BE2C (cell line): ENCODE measurements around the gene CCL16.
"Not testable (repeated sequence)": the region's sequence is repeated elsewhere in the genome, so short reads cannot be mapped to it uniquely, and the experiment has no call there.

Experiments used
- DNase-seq: peaks from one replicate; pipeline ENCODE4 v3.0.0-alpha.2; 2020
- H3K27me3 ChIP-seq: fragments of 250-450 bp; sonication (Bioruptor Pico); 2 replicates; pipeline ENCODE4 v1.5.1; 2020; ENCODE audit warnings: mild to moderate bottlenecking
- H3K36me3 ChIP-seq: fragments of 250-450 bp; sonication (Bioruptor Pico); 2 replicates; pipeline ENCODE4 v1.5.1; 2020; ENCODE audit warnings: mild to moderate bottlenecking
- H3K4me1 ChIP-seq: fragments of 250-450 bp; sonication (Bioruptor Pico); 2 replicates; pipeline ENCODE4 v1.5.1; 2020
- H3K4me3 ChIP-seq: 2 replicates; pipeline ENCODE4 v1.5.1; 2011; ENCODE audit warnings: low read depth, low read length
- H3K9me3 ChIP-seq: fragments of 250-450 bp; sonication (Bioruptor Pico); 2 replicates; pipeline ENCODE4 v1.5.1; 2020
- TF ChIP-seq, protein P1 (sequence below): IDR thresholded peaks from 2 replicates; pipeline ENCODE4 v1.5.1; 2012; ENCODE audit warnings: mild to moderate bottlenecking, low read depth, low read length

The CCL16 gene

DNA sequence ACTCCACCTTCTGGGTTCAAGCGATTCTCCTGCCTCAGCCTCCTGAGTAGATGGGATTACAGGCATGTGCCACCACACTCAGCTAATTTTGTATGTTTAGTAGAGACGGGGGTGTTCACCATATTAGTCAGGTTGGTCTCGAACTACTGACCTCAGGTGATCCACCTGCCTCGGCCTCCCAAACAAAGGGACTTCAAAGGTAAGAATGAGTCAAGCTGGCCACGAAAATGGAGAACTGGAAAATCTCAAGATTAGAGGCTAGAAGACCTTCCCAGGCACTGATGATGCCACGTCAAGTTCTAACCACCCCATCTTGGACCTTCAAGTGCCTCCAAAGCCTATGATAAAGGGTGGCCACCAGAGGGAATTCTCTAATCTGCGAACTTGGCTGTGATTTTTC is 21.3 kb upstream of the CCL16 start:
- Histone ChIP-seq H3K9me3 (no peaks in the 10 kb centered on the region), H3K36me3 (no peaks in the 10 kb centered on the region), H3K4me3 (no peak overlapping the region), H3K4me1 (no peaks in the 10 kb centered on the region), H3K27me3 (peaks cover 14% of the 10 kb centered on the region)
- no peak for DNase-seq
- TF ChIP-seq, protein P1, sequence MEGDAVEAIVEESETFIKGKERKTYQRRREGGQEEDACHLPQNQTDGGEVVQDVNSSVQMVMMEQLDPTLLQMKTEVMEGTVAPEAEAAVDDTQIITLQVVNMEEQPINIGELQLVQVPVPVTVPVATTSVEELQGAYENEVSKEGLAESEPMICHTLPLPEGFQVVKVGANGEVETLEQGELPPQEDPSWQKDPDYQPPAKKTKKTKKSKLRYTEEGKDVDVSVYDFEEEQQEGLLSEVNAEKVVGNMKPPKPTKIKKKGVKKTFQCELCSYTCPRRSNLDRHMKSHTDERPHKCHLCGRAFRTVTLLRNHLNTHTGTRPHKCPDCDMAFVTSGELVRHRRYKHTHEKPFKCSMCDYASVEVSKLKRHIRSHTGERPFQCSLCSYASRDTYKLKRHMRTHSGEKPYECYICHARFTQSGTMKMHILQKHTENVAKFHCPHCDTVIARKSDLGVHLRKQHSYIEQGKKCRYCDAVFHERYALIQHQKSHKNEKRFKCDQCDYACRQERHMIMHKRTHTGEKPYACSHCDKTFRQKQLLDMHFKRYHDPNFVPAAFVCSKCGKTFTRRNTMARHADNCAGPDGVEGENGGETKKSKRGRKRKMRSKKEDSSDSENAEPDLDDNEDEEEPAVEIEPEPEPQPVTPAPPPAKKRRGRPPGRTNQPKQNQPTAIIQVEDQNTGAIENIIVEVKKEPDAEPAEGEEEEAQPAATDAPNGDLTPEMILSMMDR, result no peak

DNA sequence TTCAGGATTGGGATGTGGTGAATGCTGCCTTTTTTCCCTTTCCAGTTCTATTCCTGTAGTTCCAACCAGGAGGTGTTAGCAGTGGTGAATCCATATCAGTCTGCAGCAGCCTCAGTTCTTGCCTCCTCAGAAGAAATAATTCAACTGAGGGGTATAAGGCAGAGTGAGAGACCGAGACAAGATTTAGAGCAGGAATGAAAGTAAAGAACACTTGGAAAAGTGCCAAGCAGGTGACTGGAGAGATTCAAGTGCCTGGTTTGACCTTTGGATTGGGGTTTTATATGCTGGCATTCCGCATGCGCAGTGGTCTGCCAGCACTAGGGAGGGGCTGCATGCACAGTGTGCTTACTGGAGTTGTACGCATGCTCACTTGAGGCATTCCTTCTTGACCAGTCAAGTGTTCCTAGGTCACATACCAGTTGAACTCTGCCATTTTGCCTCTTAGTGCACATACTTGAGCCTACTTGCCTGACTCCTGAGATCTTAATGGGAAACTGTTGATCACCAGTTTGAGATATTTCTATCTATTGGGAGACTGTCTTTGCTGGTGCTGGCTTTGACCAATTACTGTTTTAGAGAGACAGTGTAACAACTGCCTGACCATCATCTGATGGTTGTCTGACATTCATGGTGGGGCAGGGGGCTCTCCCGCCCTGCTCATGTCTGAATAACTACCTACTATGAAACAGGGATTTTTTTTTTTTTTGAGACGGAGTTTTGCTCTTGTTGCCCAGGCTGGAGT is 20.7 kb upstream of the CCL16 start:
- no peaks in the 10 kb centered on the region for H3K4me1 ChIP-seq

DNA sequence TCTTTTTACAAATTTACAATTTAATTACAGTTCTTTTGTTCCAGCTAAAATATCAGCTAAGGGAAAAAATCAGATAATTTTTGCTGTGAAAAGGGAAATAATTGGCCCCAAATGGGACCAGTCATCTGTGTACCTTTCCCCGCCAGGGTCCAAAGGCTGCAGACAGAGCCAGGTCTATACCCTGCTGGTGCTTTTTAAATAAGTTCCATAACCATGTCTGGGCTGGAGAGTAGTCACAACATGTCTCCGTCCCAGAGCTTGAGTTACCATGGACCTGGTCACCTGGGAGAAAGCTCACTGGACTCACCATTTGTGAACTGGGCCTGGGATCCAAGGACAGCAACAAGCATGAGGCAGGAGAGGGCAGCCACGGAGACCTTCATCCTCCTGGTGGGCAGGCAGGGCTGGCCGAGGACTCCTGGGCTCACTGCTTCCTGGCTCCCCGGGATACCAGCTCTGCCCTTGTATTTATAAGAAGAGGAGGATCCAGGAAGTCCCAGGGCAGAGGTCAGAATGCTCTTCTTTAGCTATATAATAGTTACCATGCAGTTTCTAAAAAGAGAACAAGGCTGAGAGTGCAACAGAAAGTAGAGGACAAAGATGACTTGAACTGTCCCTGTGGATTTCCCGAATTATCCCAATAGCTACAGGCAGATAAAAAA is 19.9 kb upstream of the CCL16 start, which contains the start of gene CCL15:
Gene CCL15, minus strand, starts transcription at position 444 of the 662 bp plus-strand sequence. Its CDS starts 61 bp downstream, at position 383.
- Histone ChIP-seq H3K4me3 (no peak within 1 kb of the TSS), H3K9me3 (no peaks in the 10 kb centered on the region), H3K4me1 (no peaks in the 10 kb centered on the region), H3K36me3 (no peaks in the 10 kb centered on the region), H3K27me3 (peaks cover 20% of the 10 kb centered on the region)
- TF ChIP-seq, protein P1, result no peak
- no peak for DNase-seq

More for the DNA sequence above, 20.7 kb upstream of the CCL16 start:
- Histone ChIP-seq H3K36me3 (no peaks in the 10 kb centered on the region), H3K4me3 (no peak overlapping the region), H3K27me3 (peaks cover 14% of the 10 kb centered on the region), H3K9me3 (no peaks in the 10 kb centered on the region)
- no peak for DNase-seq
- TF ChIP-seq, protein P1, result no peak

DNA sequence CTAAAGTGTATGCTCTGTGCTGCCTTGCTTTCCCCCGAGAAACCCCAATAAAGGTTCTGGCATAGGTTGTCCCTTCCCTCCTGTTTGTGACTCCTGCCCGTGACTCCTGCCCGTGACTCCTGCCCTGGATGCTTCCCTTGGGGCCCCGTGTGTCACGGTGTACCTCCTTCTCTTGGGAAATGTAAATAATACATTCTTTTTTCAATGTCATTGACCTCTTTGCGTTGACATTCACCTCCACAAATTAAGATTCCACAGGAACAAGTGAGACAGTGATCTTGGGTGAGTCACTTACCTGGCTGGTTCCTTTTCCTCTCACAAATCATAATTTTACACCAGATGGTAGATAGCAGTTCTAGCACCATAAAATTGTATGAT is 19.4 kb upstream of the CCL16 start:
- no peak for DNase-seq
- TF ChIP-seq, protein P1, result no peak
- Histone ChIP-seq H3K27me3 (peaks cover 21% of the 10 kb centered on the region), H3K4me3 (no peak overlapping the region), H3K36me3 (no peaks in the 10 kb centered on the region), H3K9me3 (no peaks in the 10 kb centered on the region), H3K4me1 (no peaks in the 10 kb centered on the region)

DNA sequence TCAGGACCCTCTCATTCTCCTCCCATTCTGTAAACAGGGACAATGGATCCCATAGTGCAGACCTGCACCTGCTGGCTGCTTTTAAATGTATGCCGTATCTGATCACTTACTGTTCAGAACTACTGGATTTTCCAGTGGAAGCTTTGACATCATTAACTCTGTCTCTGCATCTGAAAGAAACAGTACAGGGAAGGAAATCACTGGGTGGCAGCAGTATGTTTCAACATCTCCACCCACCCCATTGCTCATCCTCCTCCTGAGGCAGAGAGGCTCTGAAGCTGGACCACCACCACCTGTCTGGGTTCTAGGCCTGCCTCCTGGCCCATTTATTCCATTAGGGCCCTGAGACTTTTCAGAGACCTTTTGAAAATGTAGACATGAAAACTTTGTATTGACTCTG is 17.5 kb upstream of the CCL16 start:
- DNase-seq, result no peak
- TF ChIP-seq, protein P1, result no peak
- Histone ChIP-seq H3K9me3 (no peaks in the 10 kb centered on the region), H3K27me3 (peaks cover 28% of the 10 kb centered on the region), H3K36me3 (no peaks in the 10 kb centered on the region), H3K4me1 (no peaks in the 10 kb centered on the region), H3K4me3 (no peak overlapping the region)

DNA sequence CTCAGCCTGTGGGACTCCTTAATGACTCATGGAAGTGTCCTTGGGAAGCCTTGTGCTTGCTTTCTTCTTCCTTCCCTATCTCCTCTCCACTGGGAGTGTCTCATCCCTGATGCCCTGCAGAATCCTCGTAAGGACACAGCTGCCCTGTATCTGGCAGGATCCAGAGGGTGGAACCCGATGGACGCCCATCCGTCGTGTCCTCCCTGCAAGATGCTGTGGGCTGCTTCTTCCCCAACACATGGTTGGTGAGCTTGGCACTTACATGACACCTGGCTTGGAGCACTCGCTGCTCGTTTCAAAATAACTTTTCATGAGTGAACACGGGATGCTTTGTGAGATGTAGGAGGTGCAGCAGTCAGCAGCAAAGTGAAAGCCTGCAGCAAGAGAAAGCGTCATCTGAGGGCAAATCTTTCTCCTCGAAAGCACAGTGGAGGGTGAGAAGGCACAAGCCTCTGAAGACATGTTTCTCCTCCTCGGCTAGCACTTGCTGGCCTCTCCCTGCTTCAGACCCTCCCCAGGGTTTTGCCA is 16.8 kb upstream of the CCL16 start:
- TF ChIP-seq, protein P1, result no peak
- DNase-seq, result no peak
- H3K36me3 ChIP-seq, result no peaks in the 10 kb centered on the region
- no peaks in the 10 kb centered on the region for H3K4me1 ChIP-seq
- H3K9me3 ChIP-seq, result no peaks in the 10 kb centered on the region
- H3K27me3 ChIP-seq, result peaks cover 28% of the 10 kb centered on the region
- no peak overlapping the region for H3K4me3 ChIP-seq

DNA sequence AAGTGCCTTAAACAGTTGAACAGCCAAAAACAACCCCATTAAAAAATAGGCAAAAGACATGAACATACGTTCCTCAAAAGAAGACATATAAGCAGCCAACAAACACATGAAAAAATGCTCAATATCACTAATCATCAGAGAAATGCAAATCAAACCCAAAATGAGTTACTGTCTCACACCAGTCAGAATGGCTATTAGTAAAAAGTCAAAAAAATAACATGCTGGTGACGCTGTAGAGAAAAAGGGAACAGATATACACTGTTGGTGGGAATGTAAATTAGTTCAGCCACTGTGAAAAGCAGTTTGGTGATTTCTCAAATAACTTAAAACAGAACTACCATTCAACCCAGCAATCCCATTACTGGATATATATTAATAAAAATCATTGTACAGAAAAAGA is 14.0 kb upstream of the CCL16 start:
- not testable (repeated sequence) for H3K4me1 ChIP-seq, H3K36me3 ChIP-seq, H3K9me3 ChIP-seq, H3K4me3 ChIP-seq, DNase-seq
- peaks cover 20% of the 10 kb centered on the region for H3K27me3 ChIP-seq
